A549 treated with CORT108297 at 1 μM for 4 hours (cell line): ENCODE data around the gene PTGER2. TPM values are rescaled to one million over a fixed set of nuclear protein-coding genes. Genes with fewer than 3 reads are reported as not detected.

Source experiments
- total RNA-seq: library from RNA; stranded (reverse); fragments of 200-300 nt; extraction: Qiagen RNA extraction; gene quantifications from 5 replicates; pipeline ENCODE4 v1.2.3, GENCODE V29; 2022

The PTGER2 gene
- 1.6 to 2.5 TPM (median 1.8 TPM) in 5 replicates for total RNA-seq

DNA sequence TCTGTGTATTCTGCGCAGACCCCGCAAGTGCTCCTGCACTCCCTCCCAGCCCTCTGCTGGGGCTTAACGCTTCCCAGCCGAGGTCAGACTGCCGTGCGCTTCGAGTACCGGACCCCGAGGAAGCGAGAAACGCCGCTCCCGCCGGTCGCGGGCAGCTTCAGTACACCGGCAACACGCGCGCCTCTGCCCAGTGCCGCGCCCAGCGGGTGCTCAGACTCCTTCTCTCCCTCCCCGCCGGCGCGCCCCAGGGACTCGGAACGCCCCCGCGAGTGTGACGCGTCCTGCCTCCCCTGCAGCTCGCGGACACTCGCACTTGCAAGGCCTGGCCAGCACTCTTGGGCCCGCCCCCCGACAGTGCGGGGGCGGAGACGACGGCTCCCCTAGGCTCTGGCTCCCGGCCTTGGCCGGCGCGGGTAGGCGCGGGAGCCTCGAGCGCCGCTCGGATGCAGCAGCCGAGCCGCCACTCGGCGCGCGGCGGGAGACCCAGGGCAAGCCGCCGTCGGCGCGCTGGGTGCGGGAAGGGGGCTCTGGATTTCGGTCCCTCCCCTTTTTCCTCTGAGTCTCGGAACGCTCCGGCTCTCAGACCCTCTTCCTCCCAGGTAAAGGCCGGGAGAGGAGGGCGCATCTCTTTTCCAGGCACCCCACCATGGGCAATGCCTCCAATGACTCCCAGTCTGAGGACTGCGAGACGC, at the start of gene PTGER2:
TSS of gene PTGER2 (plus strand) at position 410 of the 692 bp plus-strand sequence. CDS start at position 647, 237 bp downstream.

GRCh38 chr14:52267501-52268278, 46.4 kb upstream of the PTGER2 start, which contains the start of gene PTGDR:
Gene PTGDR, plus strand, starts transcription at chr14:52267698. Its CDS starts 117 bp downstream, at chr14:52267815.

Other genes with a start within 250 kb of the PTGER2 start
- 16.1 to 30.0 TPM (median 20.1 TPM) in 5 replicates for gene NID2, start 245.3 kb upstream of the PTGER2 start, total RNA-seq
- not detected in 5 replicates for gene PTGDR, start 46.6 kb upstream of the PTGER2 start, total RNA-seq
- gene TXNDC16, start 238.2 kb downstream of the PTGER2 start, total RNA-seq = 0.80 to 1.2 TPM (median 1.2 TPM) in 5 replicates
- gene GPR137C, start 238.5 kb downstream of the PTGER2 start, total RNA-seq = 0.07 to 0.16 TPM (median 0.10 TPM) in 5 replicates